ENCODE results near the gene NUMB. TPM values are rescaled to one million over a fixed set of nuclear protein-coding genes. Genes with fewer than 3 reads are reported as not detected.

The NUMB gene
- total RNA-seq, 1 experiment from 2014 or later, result 46.5 TPM

- Mint-ChIP-seq H3K27me3 (ENCODE audit: low read depth) (peaks cover under 1% of the 10 kb centered on the region; the same call in 1 of the 2 replicates), H3K27ac (no peak overlapping the region; a peak in 1 of 7 replicates), H3K9me3 (peaks cover 0 to 2% of the 10 kb centered on the region in 2 experiments; a peak in 1 of 5 replicates), H3K36me3 (ENCODE audit: insufficient read depth in 1 of 3, low read depth in 3 of 3) (peaks cover 0 to 4% (median 3%) of the 10 kb centered on the region in 3 experiments; a peak in 4 of 7 replicates), H3K4me3 (no peak overlapping the region), H3K4me1 (peaks cover 2 to 7% of the 10 kb centered on the region in 2 experiments; a peak in 1 of 4 replicates)
- Histone ChIP-seq H3K23me2 (ENCODE audit: insufficient read length, low read depth, low read length, poor library complexity, severe bottlenecking) (no peaks in the 10 kb centered on the region), H3K18ac (ENCODE audit: insufficient read length, low read depth, low read length) (no peak overlapping the region), H2BK12ac (ENCODE audit: insufficient read length, low read depth, low read length) (no peak overlapping the region), H3T11ph (ENCODE audit: low read length) (no peak overlapping the region), H2BK20ac (ENCODE audit: low read depth, low read length, poor library complexity, severe bottlenecking) (no peak overlapping the region), H2AK5ac (ENCODE audit: insufficient read length, low read length) (no peak overlapping the region), H3K4me1 (ENCODE audit: insufficient read depth, low read length) (no peaks in the 10 kb centered on the region), H3K9ac (ENCODE audit: extremely low read depth, insufficient read length, low read length) (no peak overlapping the region), H3K4ac (ENCODE audit: low read depth, low read length) (no peak overlapping the region), H3K9me3 (ENCODE audit: control insufficient read depth, low read depth, low read length) (no peaks in the 10 kb centered on the region), H4K8ac (replicated peaks; ENCODE audit: insufficient read length, low read depth, low read length) (no peak overlapping the region), H2AFZ (ENCODE audit: low read length) (no peak overlapping the region), H2BK120ac (ENCODE audit: low read depth, low read length, poor library complexity, severe bottlenecking) (no peak overlapping the region), H2BK15ac (ENCODE audit: low read depth, low read length) (no peak overlapping the region), H4K91ac (ENCODE audit: insufficient read length, low read depth, low read length) (no peak overlapping the region), H3K4me2 (ENCODE audit: insufficient read depth, insufficient read length, low read length) (no peak overlapping the region), H3K27me3 (ENCODE audit: insufficient read depth, low read length) (no peaks in the 10 kb centered on the region), H3K27ac (ENCODE audit: insufficient read length, low read depth, low read length) (no peak overlapping the region), H4K20me1 (ENCODE audit: control insufficient read depth, insufficient read depth, insufficient read length) (no peaks in the 10 kb centered on the region), H3K14ac (ENCODE audit: insufficient read depth, low read length) (no peak overlapping the region), H2BK5ac (ENCODE audit: insufficient read length, low read length) (no peak overlapping the region), H3K79me1 (ENCODE audit: insufficient read depth, low read depth, low read length, poor library complexity, severe bottlenecking) (no peaks in the 10 kb centered on the region), H3K23ac (ENCODE audit: insufficient read length, low read depth, low read length) (no peak overlapping the region), H3K56ac (ENCODE audit: insufficient read length, low read depth, low read length) (no peak overlapping the region), H4K5ac (ENCODE audit: insufficient read length, low read depth, low read length) (no peak overlapping the region), H3K79me2 (ENCODE audit: insufficient read depth, low read length) (no peaks in the 10 kb centered on the region)
- no CpG with 5 or more reads among the region's 20 CpGs for WGBS (ENCODE audit: extremely low coverage, insufficient read length, low lambda C conversion rate)
- no peak for TF ChIP-seq CTCF (conservative IDR thresholded peaks at IDR 0.05)
- no peak for DNase-seq
Observed at GRCh38 chr14:73262427-73263183, 195.7 kb downstream of the NUMB start.
